ENCODE measurements around the gene SPA17. TPM values are rescaled to one million over a fixed set of nuclear protein-coding genes. Genes with fewer than 3 reads are reported as not detected.
A peak's percentile ranks its signal among the peaks of the same experiment; 100 is the strongest.

Gene SPA17
- total RNA-seq, 1 donor from 2014 or later: 1.7 TPM

DNA sequence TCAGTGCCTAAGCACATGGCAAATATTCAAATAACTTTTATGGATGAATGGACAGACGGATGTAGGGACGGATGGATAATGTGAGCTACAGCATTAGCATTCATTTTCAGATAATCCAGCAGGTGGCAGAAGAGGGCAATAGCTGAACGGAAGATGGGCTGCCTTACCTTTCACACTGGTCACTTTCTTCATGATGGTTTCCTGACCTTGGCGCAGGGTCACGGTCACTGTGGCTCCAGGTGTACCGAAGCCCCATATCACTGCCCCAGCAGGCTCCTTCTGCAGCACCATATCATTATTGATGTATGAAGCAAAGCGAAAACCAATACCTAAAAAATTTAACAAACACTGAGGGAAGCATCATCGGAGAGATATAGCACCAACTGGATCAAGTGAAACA lies 4.5 kb upstream of the SPA17 start:
- H3K36me3 ChIP-seq: peaks cover 0 to 6% of the 10 kb centered on the region in 2 donors
- H3K27me3 ChIP-seq: no peaks in the 10 kb centered on the region
- intact Hi-C loops (cut with DNase I): no loop called here
- peak in 1 of 2 donors; percentile 23 for TF ChIP-seq POLR2AphosphoS5 (IDR thresholded peaks at IDR 0.05; ENCODE audit: insufficient read depth in 1 of 2, low read depth in 1 of 2)
- TF ChIP-seq, protein P1, sequence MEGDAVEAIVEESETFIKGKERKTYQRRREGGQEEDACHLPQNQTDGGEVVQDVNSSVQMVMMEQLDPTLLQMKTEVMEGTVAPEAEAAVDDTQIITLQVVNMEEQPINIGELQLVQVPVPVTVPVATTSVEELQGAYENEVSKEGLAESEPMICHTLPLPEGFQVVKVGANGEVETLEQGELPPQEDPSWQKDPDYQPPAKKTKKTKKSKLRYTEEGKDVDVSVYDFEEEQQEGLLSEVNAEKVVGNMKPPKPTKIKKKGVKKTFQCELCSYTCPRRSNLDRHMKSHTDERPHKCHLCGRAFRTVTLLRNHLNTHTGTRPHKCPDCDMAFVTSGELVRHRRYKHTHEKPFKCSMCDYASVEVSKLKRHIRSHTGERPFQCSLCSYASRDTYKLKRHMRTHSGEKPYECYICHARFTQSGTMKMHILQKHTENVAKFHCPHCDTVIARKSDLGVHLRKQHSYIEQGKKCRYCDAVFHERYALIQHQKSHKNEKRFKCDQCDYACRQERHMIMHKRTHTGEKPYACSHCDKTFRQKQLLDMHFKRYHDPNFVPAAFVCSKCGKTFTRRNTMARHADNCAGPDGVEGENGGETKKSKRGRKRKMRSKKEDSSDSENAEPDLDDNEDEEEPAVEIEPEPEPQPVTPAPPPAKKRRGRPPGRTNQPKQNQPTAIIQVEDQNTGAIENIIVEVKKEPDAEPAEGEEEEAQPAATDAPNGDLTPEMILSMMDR (IDR thresholded peaks at IDR 0.05): peak; percentile 70 to 78 (median 72)
- TF ChIP-seq POLR2A (IDR thresholded peaks at IDR 0.05): no peak
- no peaks in the 10 kb centered on the region for H3K9me3 ChIP-seq
- H3K27ac ChIP-seq: no peak overlapping the region
- DNase-seq (ENCODE audit: extremely low spot score in 2 of 2): no peak
- no peak overlapping the region for H3K4me3 ChIP-seq
- H3K4me1 ChIP-seq: peaks cover 13% of the 10 kb centered on the region

DNA sequence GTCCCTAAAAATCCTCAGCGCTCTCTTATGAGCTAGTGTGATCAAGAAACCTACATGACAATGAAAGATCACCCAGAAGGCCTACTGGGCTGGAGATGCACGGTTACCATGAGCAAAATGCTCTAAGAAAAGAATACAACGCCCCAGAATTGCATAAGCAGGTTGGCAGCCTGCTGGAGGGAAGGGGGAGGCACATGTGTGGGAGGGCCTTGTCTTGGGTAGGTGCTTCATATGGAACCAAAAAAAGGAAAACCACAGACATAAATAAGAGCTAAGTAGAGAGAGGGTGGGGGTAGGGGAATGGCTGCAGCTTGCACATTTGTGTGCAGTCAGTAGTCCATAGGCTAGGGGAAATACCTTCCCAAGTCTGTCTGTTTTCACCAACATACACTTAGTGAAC lies 3.0 kb upstream of the SPA17 start:
- H3K4me1 ChIP-seq: peaks cover 17% of the 10 kb centered on the region
- DNase-seq (ENCODE audit: extremely low spot score in 2 of 2): no peak
- intact Hi-C loops (cut with DNase I): loop anchor here (5.0 kb wide), 2 partner anchors 77 to 167 kb away; no protein-coding TSS in a partner anchor

DNA sequence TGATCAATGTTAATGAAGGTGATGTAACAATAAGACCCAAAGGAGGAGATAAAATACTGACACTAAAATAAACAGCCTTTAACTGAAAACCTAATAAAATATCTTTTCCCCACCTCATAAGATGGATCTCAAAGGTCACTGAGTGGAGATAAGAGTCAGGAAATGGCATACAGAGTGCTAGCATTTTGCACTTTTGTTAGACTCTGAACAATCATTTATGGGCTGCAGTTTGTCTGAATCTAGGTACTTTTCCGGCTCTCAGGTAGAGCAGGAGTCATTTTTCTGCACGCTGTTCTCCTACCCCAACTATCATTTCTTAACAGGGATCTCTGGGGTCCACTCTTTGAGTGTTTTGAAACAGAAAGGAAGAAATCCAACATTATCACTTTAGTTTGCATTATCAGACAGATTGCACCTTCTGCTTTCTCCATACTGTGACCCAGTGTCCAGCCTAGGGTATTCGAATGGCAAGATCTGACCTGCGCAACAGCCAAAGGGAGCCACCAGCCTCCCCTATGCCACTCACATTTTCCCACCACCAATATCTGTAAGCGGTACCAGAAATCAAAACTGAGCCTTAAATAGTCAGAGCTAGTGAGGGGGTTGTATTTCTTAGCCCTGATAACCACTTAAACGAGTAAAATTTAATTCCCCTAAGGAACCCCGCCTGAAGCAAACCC lies 1.0 kb upstream of the SPA17 start:
- Histone ChIP-seq H3K36me3 (no peaks in the 10 kb centered on the region), H3K4me1 (peaks cover 21% of the 10 kb centered on the region), H3K9me3 (no peaks in the 10 kb centered on the region), H3K4me3 (peak overlapping the region; percentile 51 to 78), H3K27ac (peak overlapping the region; percentile 81), H3K27me3 (no peaks in the 10 kb centered on the region)
- TF ChIP-seq, protein P1 (IDR thresholded peaks at IDR 0.05): no peak
- TF ChIP-seq POLR2A (IDR thresholded peaks at IDR 0.05): no peak
- TF ChIP-seq POLR2AphosphoS5 (IDR thresholded peaks at IDR 0.05; ENCODE audit: insufficient read depth in 1 of 2, low read depth in 1 of 2): no peak
- DNase-seq (ENCODE audit: extremely low spot score in 2 of 2): no peak
- intact Hi-C loops (cut with DNase I): loop anchor here (5.0 kb wide), 2 partner anchors 75 to 165 kb away; no protein-coding TSS in a partner anchor

More for the DNA sequence above, 3.0 kb upstream of the SPA17 start:
- Histone ChIP-seq H3K27ac (no peak overlapping the region), H3K4me3 (no peak overlapping the region), H3K27me3 (no peaks in the 10 kb centered on the region), H3K9me3 (no peaks in the 10 kb centered on the region), H3K36me3 (peaks cover 0 to 6% of the 10 kb centered on the region in 2 donors)
- TF ChIP-seq, protein P1 (IDR thresholded peaks at IDR 0.05): no peak
- TF ChIP-seq POLR2AphosphoS5 (IDR thresholded peaks at IDR 0.05; ENCODE audit: insufficient read depth in 1 of 2, low read depth in 1 of 2): no peak
- no peak for TF ChIP-seq POLR2A (IDR thresholded peaks at IDR 0.05)

DNA sequence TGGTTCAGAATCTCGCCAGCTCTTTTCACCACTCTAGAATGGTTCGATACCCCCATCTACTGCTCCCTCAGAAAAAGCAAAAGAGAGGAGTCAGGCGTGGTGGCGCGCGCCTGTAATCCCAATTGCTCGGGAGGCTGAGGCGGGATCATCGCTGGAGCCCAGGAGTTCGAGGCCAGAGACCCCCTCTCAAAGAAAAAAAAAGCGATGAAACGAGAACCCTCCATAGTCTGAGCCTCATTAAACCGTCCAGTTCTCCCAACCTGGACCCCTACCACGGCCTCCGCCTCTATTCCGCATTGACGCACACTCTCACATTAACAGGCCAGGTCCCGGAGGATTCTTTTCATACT lies 439 bp downstream of the SPA17 start:
- peak overlapping the region; percentile 51 to 78 for H3K4me3 ChIP-seq
- peak overlapping the region; percentile 81 for H3K27ac ChIP-seq
- H3K27me3 ChIP-seq: no peaks in the 10 kb centered on the region
- TF ChIP-seq, protein P1 (IDR thresholded peaks at IDR 0.05): no peak
- TF ChIP-seq POLR2AphosphoS5 (IDR thresholded peaks at IDR 0.05; ENCODE audit: insufficient read depth in 1 of 2, low read depth in 1 of 2): no peak
- no peak for TF ChIP-seq POLR2A (IDR thresholded peaks at IDR 0.05)
- peaks cover 21% of the 10 kb centered on the region for H3K4me1 ChIP-seq
- H3K9me3 ChIP-seq: no peaks in the 10 kb centered on the region
- intact Hi-C loops (cut with DNase I): loop anchor here (2.0 to 5.0 kb wide), 3 partner anchors 73 to 163 kb away; no protein-coding TSS in a partner anchor
- no peaks in the 10 kb centered on the region for H3K36me3 ChIP-seq
- DNase-seq (ENCODE audit: extremely low spot score in 2 of 2): no peak

DNA sequence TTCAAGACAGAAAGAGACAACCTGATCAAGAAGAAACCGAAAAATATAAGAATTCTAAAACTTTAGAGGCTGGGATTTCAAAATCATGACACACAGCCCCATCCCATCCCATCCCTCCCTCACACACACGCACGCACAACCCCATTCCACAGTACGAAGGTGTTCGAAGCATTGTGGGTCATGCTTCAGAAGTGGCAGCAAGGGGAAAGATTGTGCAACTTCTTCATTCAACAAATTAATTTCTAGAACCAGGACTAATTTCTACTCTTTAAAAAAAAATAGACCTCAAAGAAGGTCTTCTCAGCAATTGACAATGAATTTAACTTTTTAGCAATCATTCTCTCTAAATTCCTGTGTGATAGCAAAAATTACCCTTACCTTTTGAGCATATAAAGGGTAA lies 867 bp downstream of the SPA17 start:
- Histone ChIP-seq H3K27me3 (no peaks in the 10 kb centered on the region), H3K36me3 (no peaks in the 10 kb centered on the region), H3K27ac (no peak overlapping the region), H3K4me1 (peaks cover 21% of the 10 kb centered on the region), H3K4me3 (peak overlapping the region in 1 of 2 donors; percentile 78), H3K9me3 (no peaks in the 10 kb centered on the region)
- TF ChIP-seq, protein P1 (IDR thresholded peaks at IDR 0.05): no peak
- TF ChIP-seq POLR2A (IDR thresholded peaks at IDR 0.05) (no peak), POLR2AphosphoS5 (IDR thresholded peaks at IDR 0.05; ENCODE audit: insufficient read depth in 1 of 2, low read depth in 1 of 2) (no peak)
- intact Hi-C loops (cut with DNase I): loop anchor here (2.0 to 5.0 kb wide), 3 partner anchors 73 to 163 kb away; no protein-coding TSS in a partner anchor
- no peak for DNase-seq (ENCODE audit: extremely low spot score in 2 of 2)

All from vagina (tissue), 2 donors.